Right cardiac atrium (tissue), 5 donors: Measurements from ENCODE around the gene MTNR1B. TPM values are rescaled to one million over a fixed set of nuclear protein-coding genes. Genes with fewer than 3 reads are reported as not detected.

ENCODE experiments used
- ATAC-seq, 2 donors: fragments of 200-7000 bp; cut with Tn5 transposase; one replicate each; pipeline versions ENCODE4 v1.8.0 to v1.9.1; 2020; ENCODE audit warnings: moderate library complexity in 2 of 2, mild to moderate bottlenecking in 1 of 2
- DNase-seq, 3 donors: peaks; one replicate each; pipeline ENCODE4 v3.0.0-alpha.2; 2020
- H3K27ac ChIP-seq: one replicate; pipeline ENCODE4 v1.5.1; 2013; ENCODE audit warnings: mild to moderate bottlenecking, low read length, control low read depth, moderate library complexity
- H3K27me3 ChIP-seq: one replicate; pipeline ENCODE4 v1.6.1; 2013; ENCODE audit not compliant: control insufficient read depth, insufficient read depth
- H3K4me1 ChIP-seq: one replicate; pipeline ENCODE4 v1.6.1; 2013; ENCODE audit warnings: low read length; ENCODE audit not compliant: control insufficient read depth, insufficient read depth
- H3K4me3 ChIP-seq: one replicate; pipeline ENCODE4 v1.5.1; 2013; ENCODE audit warnings: low read length, control low read depth
- H3K9me3 ChIP-seq: one replicate; pipeline ENCODE4 v1.6.1; 2013; ENCODE audit warnings: low read length; ENCODE audit not compliant: control insufficient read depth
- WGBS: extraction: QIAGEN DNeasy Blood & Tissue Kit; methylation state at CpG from one replicate; pipeline ENCODE4 v1.1.7; 2013; 5-methylcytosine and 5-hydroxymethylcytosine counted together
- intact Hi-C, 4 donors: fragments of 100-400 bp; cut with DNase I; formaldehyde crosslinking; loops; one replicate each; pipeline versions ENCODE4 v1.11.0 to v1.14.0; 2022 to 2023
- polyA plus RNA-seq: library from polyadenylated mRNA; stranded (reverse); fragments of 200-250 nt; gene quantifications from one replicate; pipeline ENCODE4 v1.2.3, GENCODE V29; 2013
- total RNA-seq, 4 donors: library from RNA; stranded (reverse); fragmentation: NEBNext Ultra II Directional; extraction: Animal tissue kit (Norgen Biotek cat#: 25700); gene quantifications; one replicate each; pipeline ENCODE4 v1.2.1, GENCODE V29; 2021
- donor health status: healthy with polysubstance abuse.
- donor health status: DM: no; HTN: yes; CAD: no.
- donor health status: DM: no; HTN: no; CAD: no.
- donor health status: DM: no; HTN: yes; CAD: no; lungs with severe emphysema.
- donor health status: DM: yes; HTN: yes; CAD: no.

The MTNR1B gene
- total and polyA plus RNA-seq, 5 donors: not detected

DNA sequence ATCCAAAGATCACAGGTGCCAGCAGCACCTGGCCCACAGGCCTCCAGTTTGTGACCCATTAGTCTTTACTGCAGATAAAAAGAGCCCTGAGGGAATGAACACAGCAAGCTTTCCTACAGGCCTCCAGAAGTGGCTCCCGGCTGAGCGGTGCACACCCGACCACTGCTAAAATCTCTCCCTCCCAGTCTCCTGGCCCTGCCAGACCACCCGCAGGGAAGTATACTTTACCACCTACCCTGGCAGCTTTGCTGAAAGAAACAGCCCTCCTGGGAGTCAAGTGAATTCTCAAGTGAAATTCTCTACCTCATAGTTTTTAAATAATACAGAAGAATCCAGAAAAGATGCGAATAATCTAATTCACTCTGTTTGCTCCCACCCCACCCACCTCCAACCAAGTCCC is 15.4 kb upstream of the MTNR1B start:
- Histone ChIP-seq H3K27ac (no peak overlapping the region), H3K27me3 (no peaks in the 10 kb centered on the region), H3K4me1 (no peaks in the 10 kb centered on the region), H3K9me3 (no peaks in the 10 kb centered on the region), H3K4me3 (no peak overlapping the region)
- intact Hi-C loops: no loop called here
- 88% methylated on average over 5 of the region's 5 CpGs for WGBS
- ATAC-seq (no peak), DNase-seq (no peak)

DNA sequence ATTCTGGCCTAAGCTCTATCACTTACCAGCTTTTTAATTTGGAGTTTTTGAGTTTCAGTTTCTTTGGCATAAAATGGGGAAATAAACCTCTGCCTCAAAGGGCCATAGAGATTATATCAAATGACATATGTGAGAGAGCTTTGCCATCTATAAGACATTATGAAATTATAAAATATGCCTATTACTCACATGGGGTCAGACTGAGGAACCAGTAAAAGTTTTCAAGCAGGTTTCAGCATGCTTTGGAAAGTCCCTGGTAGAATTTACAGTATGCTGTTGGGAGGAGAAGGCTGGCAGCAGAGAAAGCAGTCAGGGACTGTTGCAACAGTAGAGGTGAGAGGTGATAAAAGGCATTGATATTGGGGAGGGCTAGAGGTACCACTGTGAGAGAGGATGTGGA is 13.6 kb upstream of the MTNR1B start:
- H3K27me3 ChIP-seq: no peaks in the 10 kb centered on the region
- no peaks in the 10 kb centered on the region for H3K4me1 ChIP-seq
- no peak overlapping the region for H3K27ac ChIP-seq
- H3K4me3 ChIP-seq: no peak overlapping the region
- H3K9me3 ChIP-seq: no peaks in the 10 kb centered on the region
- DNase-seq (no peak), ATAC-seq (no peak)
- intact Hi-C loops: no loop called here

DNA sequence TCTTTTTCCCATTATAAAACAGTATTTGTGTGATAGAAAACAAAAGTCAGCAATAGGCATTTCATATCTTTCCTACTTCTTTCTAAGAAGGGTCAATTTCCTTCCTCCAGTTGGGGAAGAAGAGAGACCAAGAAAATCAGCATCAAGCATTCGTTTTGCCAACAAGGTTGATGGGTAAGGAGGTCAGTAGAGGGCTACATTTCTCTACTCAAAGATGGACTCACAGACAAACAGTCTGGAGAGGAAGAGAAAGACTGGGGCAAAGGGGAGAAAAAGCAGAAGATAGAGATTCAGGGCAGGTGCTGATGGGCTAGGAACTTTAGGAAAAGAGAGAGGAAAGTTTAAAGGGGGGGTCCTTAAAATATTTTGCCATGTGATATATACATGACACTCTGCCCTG is 8.6 kb upstream of the MTNR1B start:
- 37% methylated on average over 1 of the region's 1 CpG for WGBS
- DNase-seq (no peak), ATAC-seq (no peak)
- intact Hi-C loops: no loop called here
- Histone ChIP-seq H3K9me3 (no peaks in the 10 kb centered on the region), H3K27ac (no peak overlapping the region), H3K4me3 (no peak overlapping the region), H3K4me1 (no peaks in the 10 kb centered on the region), H3K27me3 (no peaks in the 10 kb centered on the region)

- Histone ChIP-seq H3K4me1 (no peaks in the 10 kb centered on the region), H3K4me3 (no peak overlapping the region), H3K9me3 (no peaks in the 10 kb centered on the region), H3K27me3 (no peaks in the 10 kb centered on the region), H3K27ac (no peak overlapping the region)
- 70% methylated on average over 1 of the region's 1 CpG for WGBS
- ATAC-seq: no peak
- DNase-seq: no peak
- intact Hi-C loops: no loop called here
Measured at GRCh38 chr11:92962446-92962845, 7.0 kb upstream of the MTNR1B start.

GRCh38 chr11:92964471-92964870 is 5.0 kb upstream of the MTNR1B start:
- ATAC-seq (no peak), DNase-seq (no peak)
- Histone ChIP-seq H3K27ac (no peak overlapping the region), H3K4me1 (no peaks in the 10 kb centered on the region), H3K9me3 (no peaks in the 10 kb centered on the region), H3K4me3 (no peak overlapping the region), H3K27me3 (no peaks in the 10 kb centered on the region)
- intact Hi-C loops: no loop called here
- WGBS: 78% methylated on average over 8 of the region's 8 CpGs

- no peaks in the 10 kb centered on the region for H3K27me3 ChIP-seq
- intact Hi-C loops: no loop called here
- no peak overlapping the region for H3K4me3 ChIP-seq
- no peaks in the 10 kb centered on the region for H3K4me1 ChIP-seq
- 74% methylated on average over 2 of the region's 2 CpGs for WGBS
- ATAC-seq (no peak), DNase-seq (no peak)
- H3K27ac ChIP-seq: no peak overlapping the region
- H3K9me3 ChIP-seq: no peaks in the 10 kb centered on the region
Measured at GRCh38 chr11:92965196-92965595, 4.3 kb upstream of the MTNR1B start.

DNA sequence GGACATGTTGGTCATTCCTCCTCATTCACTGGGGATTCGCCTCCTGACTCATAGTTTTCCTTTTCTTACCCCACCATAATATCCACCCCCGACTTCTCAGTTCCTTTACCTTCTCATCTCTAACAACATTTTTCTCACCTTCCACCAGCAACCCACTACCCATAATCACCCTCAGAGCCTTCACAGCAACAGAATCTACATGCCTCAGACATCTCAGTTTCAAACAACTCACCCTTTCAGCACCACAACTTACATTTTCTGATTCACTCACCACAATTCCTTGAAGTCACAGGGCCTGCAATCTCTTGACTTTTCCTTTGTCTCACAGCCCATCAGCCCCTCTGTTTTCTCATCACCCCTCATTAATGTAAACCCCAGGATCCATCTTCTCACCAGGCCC is 2.3 kb upstream of the MTNR1B start:
- Histone ChIP-seq H3K27me3 (no peaks in the 10 kb centered on the region), H3K4me1 (no peaks in the 10 kb centered on the region), H3K27ac (no peak overlapping the region), H3K4me3 (no peak overlapping the region), H3K9me3 (no peaks in the 10 kb centered on the region)
- 89% methylated on average over 2 of the region's 2 CpGs for WGBS
- DNase-seq: no peak
- intact Hi-C loops: no loop called here
- ATAC-seq: no peak

GRCh38 chr11:92967867-92968266 is 1.6 kb upstream of the MTNR1B start:
- H3K27ac ChIP-seq: no peak overlapping the region
- intact Hi-C loops: no loop called here
- no peaks in the 10 kb centered on the region for H3K4me1 ChIP-seq
- DNase-seq (no peak), ATAC-seq (no peak)
- no peaks in the 10 kb centered on the region for H3K27me3 ChIP-seq
- H3K9me3 ChIP-seq: no peaks in the 10 kb centered on the region
- 79% methylated on average over 2 of the region's 2 CpGs for WGBS
- H3K4me3 ChIP-seq: no peak overlapping the region

DNA sequence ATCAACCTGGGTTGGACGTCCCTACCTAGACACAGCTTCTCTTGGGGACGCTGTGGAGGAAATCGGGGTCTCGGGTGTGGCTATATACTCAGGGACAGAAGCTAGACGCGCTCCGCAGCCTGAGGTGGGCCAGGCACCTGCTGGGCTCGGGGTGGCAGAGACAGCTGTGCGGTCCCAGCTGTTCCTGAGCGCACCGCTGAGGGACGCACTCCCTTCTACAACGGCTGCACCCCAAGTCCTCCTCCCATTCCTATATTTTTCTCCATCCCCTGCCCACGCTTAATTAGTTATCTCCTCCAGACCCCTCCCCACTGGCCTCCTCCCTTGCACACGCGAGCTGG is 188 bp upstream of the MTNR1B start:
- ATAC-seq: no peak
- intact Hi-C loops: no loop called here
- no peak overlapping the region for H3K4me3 ChIP-seq
- H3K4me1 ChIP-seq: no peaks in the 10 kb centered on the region
- no peaks in the 10 kb centered on the region for H3K9me3 ChIP-seq
- WGBS: 7% methylated on average over 16 of the region's 16 CpGs
- H3K27ac ChIP-seq: no peak overlapping the region
- DNase-seq: no peak
- no peaks in the 10 kb centered on the region for H3K27me3 ChIP-seq

DNA sequence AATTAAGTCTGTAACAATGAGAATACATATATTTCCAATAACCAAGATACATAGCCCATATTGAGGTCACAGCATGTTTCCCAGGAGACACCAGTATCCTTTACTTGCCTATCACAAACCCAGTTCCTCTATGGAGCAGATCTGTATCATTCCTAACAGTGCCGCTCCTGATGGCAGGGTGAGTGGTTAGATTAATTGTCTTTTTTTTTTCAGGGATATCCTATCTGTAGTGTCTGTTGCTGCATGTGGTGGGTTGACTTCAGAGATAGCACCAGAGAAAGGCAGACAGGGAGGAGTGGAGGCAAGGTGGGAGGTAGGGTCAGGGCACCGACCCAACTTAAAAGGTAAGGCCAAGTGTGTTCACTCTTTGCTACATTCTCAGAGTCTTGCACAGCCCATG is 2.8 kb downstream of the MTNR1B start:
- Histone ChIP-seq H3K9me3 (no peaks in the 10 kb centered on the region), H3K27ac (no peak overlapping the region), H3K27me3 (no peaks in the 10 kb centered on the region), H3K4me1 (no peaks in the 10 kb centered on the region), H3K4me3 (no peak overlapping the region)
- intact Hi-C loops: no loop called here
- 76% methylated on average over 2 of the region's 2 CpGs for WGBS
- DNase-seq (no peak), ATAC-seq (no peak)

DNA sequence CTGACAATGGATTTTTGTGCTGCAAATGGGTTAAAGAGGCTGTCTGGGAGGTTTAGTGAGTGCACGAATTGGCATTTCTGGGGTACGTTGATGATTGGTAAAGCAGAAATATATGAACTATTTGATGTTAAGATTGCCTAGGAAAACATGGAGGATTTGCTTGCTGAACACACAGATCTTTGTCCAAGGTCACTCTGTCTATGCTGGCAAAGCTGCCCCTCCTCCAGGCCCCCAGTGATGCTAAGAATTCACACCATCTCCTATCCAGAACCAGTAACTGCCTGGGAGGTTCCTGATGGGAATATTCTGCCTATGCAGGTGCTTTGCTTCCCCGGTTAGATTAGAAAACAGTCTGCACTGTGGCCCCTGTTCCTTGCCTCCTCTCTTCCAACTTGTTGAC is 5.8 kb downstream of the MTNR1B start:
- no peak overlapping the region for H3K4me3 ChIP-seq
- no peaks in the 10 kb centered on the region for H3K4me1 ChIP-seq
- no peaks in the 10 kb centered on the region for H3K27me3 ChIP-seq
- 79% methylated on average over 3 of the region's 3 CpGs for WGBS
- no peak for DNase-seq
- ATAC-seq: no peak
- H3K27ac ChIP-seq: no peak overlapping the region
- intact Hi-C loops: no loop called here
- no peaks in the 10 kb centered on the region for H3K9me3 ChIP-seq

- H3K27me3 ChIP-seq: no peaks in the 10 kb centered on the region
Measured at GRCh38 chr11:92976681-92977080, 7.2 kb downstream of the MTNR1B start.

More at GRCh38 chr11:92976681-92977080, 7.2 kb downstream of the MTNR1B start:
- H3K4me1 ChIP-seq: no peaks in the 10 kb centered on the region
- H3K27ac ChIP-seq: no peak overlapping the region
- no peaks in the 10 kb centered on the region for H3K9me3 ChIP-seq
- ATAC-seq (no peak), DNase-seq (no peak)
- intact Hi-C loops: no loop called here
- H3K4me3 ChIP-seq: no peak overlapping the region
